ENCODE data around the gene SIT1. TPM values are rescaled to one million over a fixed set of nuclear protein-coding genes. Genes with fewer than 3 reads are reported as not detected.
A peak's percentile ranks its signal among the peaks of the same experiment; 100 is the strongest.

Gene SIT1
- total and polyA plus RNA-seq, 4 donors = 0.87 to 3.8 (median 1.4) TPM

DNA sequence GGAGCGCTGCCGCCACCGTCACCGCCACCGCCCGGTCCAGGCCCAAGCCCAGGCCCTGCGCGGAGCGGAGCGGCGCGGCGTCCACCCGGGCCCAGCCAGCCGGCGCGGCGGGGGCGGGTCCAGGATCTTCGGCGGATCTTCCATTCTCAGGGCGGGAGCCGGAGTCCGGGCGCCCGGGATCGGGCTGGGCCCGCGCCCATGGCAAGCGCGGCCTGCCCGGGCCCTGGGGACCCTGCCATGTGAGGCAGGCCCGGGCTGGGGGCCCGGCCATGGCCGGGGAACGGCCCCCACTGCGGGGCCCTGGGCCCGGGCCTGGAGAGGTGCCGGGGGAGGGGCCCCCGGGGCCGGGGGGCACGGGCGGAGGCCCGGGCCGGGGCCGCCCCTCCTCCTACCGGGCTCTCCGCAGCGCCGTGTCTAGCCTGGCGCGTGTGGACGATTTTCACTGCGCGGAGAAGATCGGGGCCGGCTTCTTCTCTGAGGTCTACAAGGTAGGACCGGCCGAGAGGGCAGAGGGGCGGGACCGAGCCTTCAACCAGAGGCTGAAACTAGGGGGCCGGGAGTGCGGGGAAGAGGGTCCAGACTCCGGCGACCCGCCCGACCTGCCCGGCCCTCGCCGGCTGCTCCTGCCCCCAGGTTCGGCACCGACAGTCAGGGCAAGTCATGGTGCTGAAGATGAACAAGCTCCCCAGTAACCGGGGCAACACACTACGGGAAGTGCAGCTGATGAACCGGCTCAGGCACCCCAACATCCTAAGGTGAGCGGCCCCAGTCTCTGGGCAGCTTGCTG, 45.2 kb downstream of the SIT1 start:
- TF ChIP-seq, protein P1, sequence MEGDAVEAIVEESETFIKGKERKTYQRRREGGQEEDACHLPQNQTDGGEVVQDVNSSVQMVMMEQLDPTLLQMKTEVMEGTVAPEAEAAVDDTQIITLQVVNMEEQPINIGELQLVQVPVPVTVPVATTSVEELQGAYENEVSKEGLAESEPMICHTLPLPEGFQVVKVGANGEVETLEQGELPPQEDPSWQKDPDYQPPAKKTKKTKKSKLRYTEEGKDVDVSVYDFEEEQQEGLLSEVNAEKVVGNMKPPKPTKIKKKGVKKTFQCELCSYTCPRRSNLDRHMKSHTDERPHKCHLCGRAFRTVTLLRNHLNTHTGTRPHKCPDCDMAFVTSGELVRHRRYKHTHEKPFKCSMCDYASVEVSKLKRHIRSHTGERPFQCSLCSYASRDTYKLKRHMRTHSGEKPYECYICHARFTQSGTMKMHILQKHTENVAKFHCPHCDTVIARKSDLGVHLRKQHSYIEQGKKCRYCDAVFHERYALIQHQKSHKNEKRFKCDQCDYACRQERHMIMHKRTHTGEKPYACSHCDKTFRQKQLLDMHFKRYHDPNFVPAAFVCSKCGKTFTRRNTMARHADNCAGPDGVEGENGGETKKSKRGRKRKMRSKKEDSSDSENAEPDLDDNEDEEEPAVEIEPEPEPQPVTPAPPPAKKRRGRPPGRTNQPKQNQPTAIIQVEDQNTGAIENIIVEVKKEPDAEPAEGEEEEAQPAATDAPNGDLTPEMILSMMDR (IDR thresholded peaks at IDR 0.05; ENCODE audit: control extremely low read depth, extremely low read depth) = no peak
- Histone ChIP-seq H3K4me3 (peak overlapping the region; percentile 64), H3K9ac (ENCODE audit: insufficient read depth in 1 of 2, low read length in 2 of 2) (peak overlapping the region; percentile 8 to 68), H3K36me3 (ENCODE audit: control insufficient read depth in 4 of 4, insufficient read depth in 4 of 4, low read length in 4 of 4) (peaks cover 2 to 23% (median 12%) of the 10 kb centered on the region in 4 donors), H3K9me3 (ENCODE audit: control insufficient read depth in 4 of 4, insufficient read depth in 3 of 4, low read length in 3 of 4) (no peaks in the 10 kb centered on the region), H3K4me1 (ENCODE audit: control insufficient read depth in 5 of 5, insufficient read depth in 5 of 5, low read length in 5 of 5) (peaks cover 0 to 29% (median 10%) of the 10 kb centered on the region in 5 donors), H3K27ac (ENCODE audit: low read depth in 1 of 2, low read length in 1 of 2) (peak overlapping the region; percentile 33 to 82), H3K27me3 (ENCODE audit: control insufficient read depth in 3 of 3, insufficient read depth in 3 of 3, low read length in 2 of 3) (no peaks in the 10 kb centered on the region)
- no peak for ATAC-seq (ENCODE audit: insufficient read depth, low FRiP score)
- WGBS, 2 donors = 1% methylated on average over 63 to 76 of the region's 76 CpGs
- DNase-seq = peak; percentile 9 to 24 (median 17)

DNA sequence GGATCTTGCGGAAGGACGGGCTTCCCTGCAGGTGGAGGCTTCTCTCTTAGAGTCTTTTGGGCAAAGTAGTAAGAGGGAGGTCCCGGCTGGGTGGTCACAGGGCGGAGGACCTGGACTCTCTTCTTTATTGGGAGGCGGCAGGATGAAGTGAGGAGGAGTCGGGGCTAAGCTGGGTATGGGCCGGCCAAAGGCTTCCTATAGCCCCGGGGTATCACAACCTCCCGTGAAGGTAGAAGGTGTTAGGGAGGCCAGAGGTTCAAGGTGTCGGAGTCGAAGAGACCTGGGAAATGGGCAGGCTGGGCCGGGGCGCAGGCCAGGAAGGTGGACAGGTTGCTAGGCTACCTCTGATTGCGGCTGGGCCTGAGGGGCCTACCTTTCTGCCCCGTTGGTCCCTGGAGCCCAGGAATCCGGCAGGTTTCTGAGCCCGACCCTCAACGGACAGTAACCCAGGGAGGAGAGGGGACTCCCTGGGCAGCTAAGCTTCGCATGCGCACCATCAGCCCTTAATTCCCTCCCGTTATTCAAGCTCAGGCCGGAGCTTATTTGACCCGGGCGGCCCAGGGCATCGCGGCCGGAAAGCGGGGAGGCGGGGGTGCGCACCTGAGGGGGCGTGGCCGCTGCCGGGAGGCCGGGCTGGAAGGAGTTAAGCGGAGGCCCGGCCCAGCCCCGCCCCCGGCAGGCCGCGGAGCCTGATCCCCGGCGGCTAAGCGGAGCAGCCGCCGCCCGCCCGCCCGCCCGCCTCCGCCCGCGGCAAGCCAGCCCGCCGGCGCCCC, 46.0 kb downstream of the SIT1 start, which contains the start of gene TESK1:
TESK1 (plus strand) TSS at position 685 of the 773 bp plus-strand sequence. CDS start 358 bp downstream, outside the sequence.
- DNase-seq = peak; percentile 58 to 74 (median 69)
- Histone ChIP-seq H3K4me3 (peak within 1 kb of the TSS; percentile 64), H3K27ac (ENCODE audit: low read depth in 1 of 2, low read length in 1 of 2) (peak within 1 kb of the TSS; percentile 91), H3K9ac (ENCODE audit: insufficient read depth in 1 of 2, low read length in 2 of 2) (peak within 1 kb of the TSS; percentile 8 to 95), H3K9me3 (ENCODE audit: control insufficient read depth in 4 of 4, insufficient read depth in 3 of 4, low read length in 3 of 4) (no peaks in the 10 kb centered on the region), H3K27me3 (ENCODE audit: control insufficient read depth in 3 of 3, insufficient read depth in 3 of 3, low read length in 2 of 3) (no peaks in the 10 kb centered on the region), H3K4me1 (ENCODE audit: control insufficient read depth in 5 of 5, insufficient read depth in 5 of 5, low read length in 5 of 5) (peaks cover 0 to 29% (median 10%) of the 10 kb centered on the region in 5 donors), H3K36me3 (ENCODE audit: control insufficient read depth in 4 of 4, insufficient read depth in 4 of 4, low read length in 4 of 4) (peaks cover 2 to 20% (median 10%) of the 10 kb centered on the region in 4 donors)
- WGBS, 2 donors = 0% methylated on average over 34 to 55 of the region's 55 CpGs
- TF ChIP-seq, protein P1 (IDR thresholded peaks at IDR 0.05; ENCODE audit: control extremely low read depth, extremely low read depth) = no peak
- ATAC-seq (ENCODE audit: insufficient read depth, low FRiP score) = peak; percentile 57

DNA sequence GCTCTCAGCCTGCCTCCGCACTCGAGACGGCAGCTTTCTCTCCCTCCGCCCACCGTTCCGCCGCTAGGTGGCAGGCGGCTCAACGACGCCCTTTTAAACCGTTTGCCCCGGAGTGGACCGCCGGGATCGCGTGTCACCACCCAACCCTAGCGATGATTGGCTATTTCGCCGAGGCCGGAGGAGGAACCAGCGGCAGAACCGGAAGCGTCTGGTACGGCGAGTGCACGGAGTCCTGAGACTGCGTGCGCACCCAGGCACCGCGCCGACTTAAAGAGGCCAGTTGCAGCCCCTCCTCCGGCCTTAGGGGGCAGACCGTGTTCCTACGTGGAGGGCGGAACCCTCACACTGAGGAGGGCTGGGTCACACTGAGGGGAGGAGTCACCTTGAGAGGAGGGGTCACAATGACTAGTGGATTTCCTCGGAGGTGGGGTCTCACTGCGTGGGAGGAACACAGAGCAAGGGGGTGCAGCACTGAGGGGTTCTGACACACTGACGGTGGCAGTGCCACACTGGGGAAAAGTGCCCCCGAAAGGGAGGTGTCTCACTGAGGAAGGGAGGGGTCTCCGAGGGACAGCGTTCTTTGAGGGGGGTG, 46.6 kb downstream of the SIT1 start:
- peak overlapping the region; percentile 58 for H3K4me3 ChIP-seq
- ATAC-seq (ENCODE audit: insufficient read depth, low FRiP score) (peak; percentile 90), DNase-seq (peak; percentile 100)
- H3K27me3 ChIP-seq (ENCODE audit: control insufficient read depth in 3 of 3, insufficient read depth in 3 of 3, low read length in 2 of 3) = no peaks in the 10 kb centered on the region
- no peaks in the 10 kb centered on the region for H3K9me3 ChIP-seq (ENCODE audit: control insufficient read depth in 4 of 4, insufficient read depth in 3 of 4, low read length in 3 of 4)
- peaks cover under 1 to 13% (median 7%) of the 10 kb centered on the region in 4 donors for H3K36me3 ChIP-seq (ENCODE audit: control insufficient read depth in 4 of 4, insufficient read depth in 4 of 4, low read length in 4 of 4)
- H3K4me1 ChIP-seq (ENCODE audit: control insufficient read depth in 5 of 5, insufficient read depth in 5 of 5, low read length in 5 of 5) = peaks cover 0 to 29% (median 10%) of the 10 kb centered on the region in 5 donors
- TF ChIP-seq, protein P1 (IDR thresholded peaks at IDR 0.05; ENCODE audit: control extremely low read depth, extremely low read depth) = peak; percentile 86
- peak overlapping the region in 1 of 2 donors; percentile 95 for H3K9ac ChIP-seq (ENCODE audit: insufficient read depth in 1 of 2, low read length in 2 of 2)
- H3K27ac ChIP-seq (ENCODE audit: low read depth in 1 of 2, low read length in 1 of 2) = peak overlapping the region; percentile 91
- 0% methylated on average over 41 of the region's 41 CpGs for WGBS, 2 donors

All from lung (tissue), 12 donors.